OCI-LY7 (cell line): ENCODE results near the gene CTNNA1. TPM values are rescaled to one million over a fixed set of nuclear protein-coding genes. Genes with fewer than 3 reads are reported as not detected.

Experiments
- BruUV-seq: library from RNA; stranded (reverse); fragments of 400-500 nt; replicated peaks from 2 replicates; lab custom pipeline; 2021; lab: Mats Ljungman, UMichigan
- CTCF ChIA-PET: fragments of 300-600 bp; sonication (Branson Sonifier 250); formaldehyde crosslinking; loops from one replicate; lab custom pipeline; 2022; ENCODE audit warnings: antibody characterized with exemption; ENCODE audit not compliant: unreplicated experiment; lab: Charles Lee
- POLR2A ChIA-PET: fragments of 300-600 bp; sonication (Branson Sonifier 250); formaldehyde crosslinking; loops from one replicate; lab custom pipeline; 2022; ENCODE audit warnings: antibody characterized with exemption; lab: Charles Lee
- DNase-seq: peaks from one replicate; pipeline ENCODE4 v3.0.0-alpha.2; 2015; ENCODE audit warnings: low spot score
- H2AFZ ChIP-seq: fragments of 200-600 bp; sonication (generic), shearing (Covaris generic); 2 replicates; pipeline ENCODE4 v1.6.1; 2014; ENCODE audit warnings: mild to moderate bottlenecking, antibody characterized with exemption, low read length, moderate library complexity
- H3K27ac ChIP-seq: fragments of 200-600 bp; sonication (generic); 2 replicates; pipeline ENCODE4 v1.5.1; 2014; ENCODE audit warnings: mixed run types, low read depth, mild to moderate bottlenecking, moderate library complexity, low read length, inconsistent platforms; ENCODE audit not compliant: poor library complexity, severe bottlenecking
- H3K36me3 ChIP-seq: fragments of 200-600 bp; sonication (generic); 2 replicates; pipeline ENCODE4 v1.6.1; 2014; ENCODE audit warnings: mild to moderate bottlenecking, antibody characterized with exemption, low read length, moderate library complexity, mixed read lengths; ENCODE audit not compliant: insufficient read depth
- H3K4me1 ChIP-seq: fragments of 200-600 bp; sonication (generic); 2 replicates; pipeline ENCODE4 v1.5.1; 2014; ENCODE audit warnings: mild to moderate bottlenecking, low read length; ENCODE audit not compliant: insufficient read depth, poor library complexity, severe bottlenecking
- H3K4me2 ChIP-seq: fragments of 200-600 bp; sonication (generic); 2 replicates; pipeline ENCODE4 v1.6.1; 2014; ENCODE audit warnings: mild to moderate bottlenecking, low read length
- H3K4me3 ChIP-seq: fragments of 200-600 bp; sonication (generic); 2 replicates; pipeline ENCODE4 v1.5.1; 2014; ENCODE audit warnings: mild to moderate bottlenecking, low read depth, low read length; ENCODE audit not compliant: poor library complexity, severe bottlenecking
- H3K79me2 ChIP-seq: fragments of 200-600 bp; sonication (generic); 2 replicates; pipeline ENCODE4 v1.6.1; 2016; ENCODE audit warnings: low read depth, mild to moderate bottlenecking, low read length, moderate library complexity, mixed read lengths; ENCODE audit not compliant: insufficient read depth
- H3K9me2 ChIP-seq: fragments of 200-600 bp; sonication (generic); 2 replicates; pipeline ENCODE4 v1.6.1; 2016; ENCODE audit warnings: mild to moderate bottlenecking, low read length, mixed read lengths; ENCODE audit not compliant: insufficient read depth
- H3K9me3 ChIP-seq: fragments of 200-600 bp; sonication (generic); 2 replicates; pipeline ENCODE4 v1.6.1; 2014; ENCODE audit warnings: mild to moderate bottlenecking, mixed run types, low read length, mixed read lengths
- H4K20me1 ChIP-seq: fragments of 200-600 bp; sonication (generic); 2 replicates; pipeline ENCODE4 v1.6.1; 2014; ENCODE audit warnings: mild to moderate bottlenecking, antibody characterized with exemption, low read length, moderate library complexity, mixed read lengths; ENCODE audit not compliant: insufficient read depth
- CTCF ChIP-seq: fragments of 200-600 bp; sonication (generic); conservative IDR thresholded peaks from 2 replicates; pipeline ENCODE4 v1.5.1; 2014; ENCODE audit warnings: mild to moderate bottlenecking, antibody characterized with exemption, low read length, moderate library complexity, mixed read lengths
- EZH2phosphoT487 ChIP-seq: fragments of 200-600 bp; sonication (generic); IDR thresholded peaks from 2 replicates; pipeline ENCODE4 v1.6.1; 2018; ENCODE audit warnings: low read depth, borderline replicate concordance, mild to moderate bottlenecking, mixed run types, antibody characterized with exemption, low read length, moderate library complexity, mixed read lengths
- intact Hi-C: fragments of 100-400 bp; cut with micrococcal nuclease; formaldehyde crosslinking; loops from one replicate; pipeline ENCODE4 v1.10.0; 2022; ENCODE audit not compliant: unreplicated experiment
- total RNA-seq, 2 experiments: library from RNA; depleted of rRNA in 1 of 2; stranded (reverse); fragments of >200 nt in 1 of 2; shearing (Covaris generic) in 1 of 2; gene quantifications; 2 replicates each; pipeline ENCODE4 v1.2.3, GENCODE V29; 2014 to 2022

Gene CTNNA1
- total RNA-seq, 2 experiments from 2014 or later = 40.4 to 42.7 TPM

DNA sequence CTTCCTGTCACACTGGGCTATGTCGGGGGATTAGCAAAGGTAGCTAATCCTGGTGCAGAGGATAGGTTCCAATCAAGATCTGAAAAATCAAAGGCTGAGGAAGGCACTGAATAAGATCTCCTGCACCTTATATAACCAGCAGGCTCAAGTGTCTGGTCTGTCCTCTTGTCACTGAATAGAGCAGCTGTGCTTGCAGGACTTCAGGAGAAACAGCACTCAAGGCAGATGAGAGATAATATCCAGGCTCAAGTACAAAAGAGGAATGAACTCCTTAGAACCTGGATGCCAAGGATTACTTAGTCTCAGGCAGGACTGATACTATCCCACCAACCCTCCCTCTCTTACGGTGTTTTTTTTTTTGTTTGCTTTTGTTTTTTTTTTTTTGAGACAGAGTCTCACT is 230.8 kb downstream of the CTNNA1 start:
- Histone ChIP-seq H3K4me1 (no peaks in the 10 kb centered on the region), H3K79me2 (no peaks in the 10 kb centered on the region), H3K4me3 (no peak overlapping the region), H4K20me1 (no peaks in the 10 kb centered on the region), H3K27ac (no peak overlapping the region), H3K9me3 (no peaks in the 10 kb centered on the region), H2AFZ (no peak overlapping the region), H3K9me2 (no peaks in the 10 kb centered on the region), H3K4me2 (no peak overlapping the region), H3K36me3 (no peaks in the 10 kb centered on the region)
- TF ChIP-seq EZH2phosphoT487 = no peak
- TF ChIP-seq CTCF = no peak
- ChIA-PET POLR2A (interaction anchor here (0.5 kb wide), 1 partner anchor 192 kb away, joined by 4 read pairs; no protein-coding TSS in a partner anchor), CTCF (no interaction called here)
- BruUV-seq = no TSS peak
- intact Hi-C loops = no loop called here
- DNase-seq = no peak

Other genes starting within 250 kb of the CTNNA1 start
- 66.7 and 76.0 TPM in 2 replicates for gene ETF1, start 210.2 kb upstream of the CTNNA1 start, total RNA-seq (2014; rRNA removed; shearing (Covaris generic))
- 116 and 123 TPM in 2 replicates for gene ETF1, start 210.2 kb upstream of the CTNNA1 start, total RNA-seq (2022)
- gene HSPA9, start 178.0 kb upstream of the CTNNA1 start, total RNA-seq (2014; rRNA removed; shearing (Covaris generic)) = 290 and 326 TPM in 2 replicates
- gene HSPA9, start 178.0 kb upstream of the CTNNA1 start, total RNA-seq (2022) = 314 and 362 TPM in 2 replicates
- 0.05 and 0.22 TPM in 2 replicates for gene LRRTM2, start 121.9 kb downstream of the CTNNA1 start, total RNA-seq (2014; rRNA removed; shearing (Covaris generic))
- not detected in 2 replicates for gene LRRTM2, start 121.9 kb downstream of the CTNNA1 start, total RNA-seq (2022)